MCF 10A (cell line): ENCODE measurements around the gene OTUB2. TPM values are rescaled to one million over a fixed set of nuclear protein-coding genes. Genes with fewer than 3 reads are reported as not detected.

Source experiments
- BruUV-seq: library from RNA; stranded (reverse); fragments of 400-500 nt; replicated peaks from 2 replicates; lab custom pipeline; 2021; lab: Mats Ljungman, UMichigan
- CTCF ChIA-PET: fragments of 300-600 bp; sonication (Branson Sonifier 250); formaldehyde crosslinking; extraction: SDS; loops from one replicate; lab custom pipeline; 2021; ENCODE audit warnings: antibody characterized with exemption, inconsistent platforms; lab: Yijun Ruan, JAX
- POLR2A ChIA-PET: fragments of 300-600, 350-650 bp; sonication (Branson Sonifier 250); formaldehyde crosslinking; extraction: SDS; loops from one replicate; lab custom pipeline; 2020; ENCODE audit warnings: antibody characterized with exemption, inconsistent platforms; lab: Yijun Ruan, JAX
- DNase-seq: peaks from one replicate; pipeline ENCODE4 v3.0.0-alpha.2; 2018; ENCODE audit not compliant: unreplicated experiment
- H3K27ac Mint-ChIP-seq: one replicate; pipeline ENCODE4 v1.8.0; 2022; ENCODE audit warnings: mild to moderate bottlenecking, low read depth, mixed read lengths; ENCODE audit not compliant: unreplicated experiment
- H3K27me3 Mint-ChIP-seq: one replicate; pipeline ENCODE4 v1.8.0; 2022; ENCODE audit warnings: mixed read lengths; ENCODE audit not compliant: insufficient read depth, unreplicated experiment
- H3K36me3 Mint-ChIP-seq: one replicate; pipeline ENCODE4 v1.8.0; 2022; ENCODE audit warnings: mild to moderate bottlenecking, moderate library complexity, mixed read lengths; ENCODE audit not compliant: insufficient read depth, unreplicated experiment
- H3K4me1 Mint-ChIP-seq: one replicate; pipeline ENCODE4 v1.8.0; 2022; ENCODE audit warnings: mixed read lengths; ENCODE audit not compliant: insufficient read depth, unreplicated experiment
- H3K4me3 Mint-ChIP-seq: one replicate; pipeline ENCODE4 v1.8.0; 2022; ENCODE audit warnings: mild to moderate bottlenecking, moderate library complexity, mixed read lengths; ENCODE audit not compliant: unreplicated experiment
- H3K9me3 Mint-ChIP-seq: one replicate; pipeline ENCODE4 v1.8.0; 2022; ENCODE audit warnings: mixed read lengths; ENCODE audit not compliant: unreplicated experiment
- intact Hi-C: fragments of 100-400 bp; cut with micrococcal nuclease; formaldehyde crosslinking; loops from 2 replicates; pipeline ENCODE4 v1.14.1; 2022
- total RNA-seq: library from RNA; stranded (reverse); gene quantifications from 2 replicates; pipeline ENCODE4 v1.2.3, GENCODE V29; 2022
- TF ChIP-seq, protein P1 (sequence below): fragments of 200-600 bp; IDR thresholded peaks from one replicate; pipeline ENCODE4 v1.8.0; 2022; ENCODE audit warnings: antibody characterized with exemption, mild to moderate bottlenecking; ENCODE audit not compliant: unreplicated experiment

Gene OTUB2
- total RNA-seq, 1 experiment from 2014 or later: 1.2 TPM

DNA sequence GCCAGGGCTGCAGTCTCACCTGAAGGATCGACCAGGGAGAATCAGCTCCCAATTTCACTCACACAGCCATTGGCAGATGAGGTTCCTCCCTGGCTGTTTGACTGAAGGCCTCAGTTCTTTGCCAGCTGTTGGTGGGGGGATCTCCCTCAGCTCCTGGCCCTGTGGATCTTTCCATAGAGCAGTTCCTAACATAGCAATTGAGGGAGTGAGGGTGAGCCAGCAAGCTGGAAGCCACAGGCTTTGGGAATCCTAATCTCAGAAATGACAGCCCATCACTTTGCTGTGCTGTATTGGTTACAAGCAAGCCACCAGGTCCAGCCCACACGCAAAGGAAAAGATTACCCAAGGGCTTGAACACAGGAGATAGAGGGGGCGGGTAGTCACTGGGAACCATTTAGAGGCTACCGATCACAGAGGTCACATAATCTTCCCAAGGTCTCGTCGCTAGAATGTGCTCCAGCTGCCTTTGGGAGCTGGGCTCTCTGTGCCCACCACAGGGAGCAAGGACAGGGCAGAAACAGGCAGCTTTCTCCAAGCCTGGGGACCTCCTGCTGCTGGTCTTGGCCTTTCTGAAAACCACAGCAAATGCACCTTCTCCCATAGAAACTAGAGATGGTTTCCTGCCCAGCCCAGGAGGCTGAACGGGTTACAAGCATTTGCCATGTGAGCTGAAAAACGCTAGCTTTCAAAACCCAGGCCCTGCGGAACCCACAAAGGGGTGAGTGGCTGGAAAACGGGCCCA, 4.6 kb upstream of the OTUB2 start:
- Mint-ChIP-seq H3K4me1 (peaks cover 11% of the 10 kb centered on the region), H3K27me3 (peaks cover 12% of the 10 kb centered on the region), H3K4me3 (no peak overlapping the region), H3K27ac (no peak overlapping the region), H3K9me3 (no peaks in the 10 kb centered on the region), H3K36me3 (no peaks in the 10 kb centered on the region)
- POLR2A ChIA-PET: interaction anchor here (1.0 kb wide), 1 partner anchor 60 kb away, joined by 3 read pairs; the partner anchor contains the start of genes DDX24 and IFI27L1
- CTCF ChIA-PET: interaction anchor here (0.6 to 1.5 kb wide), 7 partner anchors 15 to 1626 kb away, joined by 3 to 6 read pairs (median 3); no protein-coding TSS in a partner anchor
- intact Hi-C loops: no loop called here
- no TSS peak for BruUV-seq
- TF ChIP-seq, protein P1, sequence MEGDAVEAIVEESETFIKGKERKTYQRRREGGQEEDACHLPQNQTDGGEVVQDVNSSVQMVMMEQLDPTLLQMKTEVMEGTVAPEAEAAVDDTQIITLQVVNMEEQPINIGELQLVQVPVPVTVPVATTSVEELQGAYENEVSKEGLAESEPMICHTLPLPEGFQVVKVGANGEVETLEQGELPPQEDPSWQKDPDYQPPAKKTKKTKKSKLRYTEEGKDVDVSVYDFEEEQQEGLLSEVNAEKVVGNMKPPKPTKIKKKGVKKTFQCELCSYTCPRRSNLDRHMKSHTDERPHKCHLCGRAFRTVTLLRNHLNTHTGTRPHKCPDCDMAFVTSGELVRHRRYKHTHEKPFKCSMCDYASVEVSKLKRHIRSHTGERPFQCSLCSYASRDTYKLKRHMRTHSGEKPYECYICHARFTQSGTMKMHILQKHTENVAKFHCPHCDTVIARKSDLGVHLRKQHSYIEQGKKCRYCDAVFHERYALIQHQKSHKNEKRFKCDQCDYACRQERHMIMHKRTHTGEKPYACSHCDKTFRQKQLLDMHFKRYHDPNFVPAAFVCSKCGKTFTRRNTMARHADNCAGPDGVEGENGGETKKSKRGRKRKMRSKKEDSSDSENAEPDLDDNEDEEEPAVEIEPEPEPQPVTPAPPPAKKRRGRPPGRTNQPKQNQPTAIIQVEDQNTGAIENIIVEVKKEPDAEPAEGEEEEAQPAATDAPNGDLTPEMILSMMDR: no peak
- no peak for DNase-seq

DNA sequence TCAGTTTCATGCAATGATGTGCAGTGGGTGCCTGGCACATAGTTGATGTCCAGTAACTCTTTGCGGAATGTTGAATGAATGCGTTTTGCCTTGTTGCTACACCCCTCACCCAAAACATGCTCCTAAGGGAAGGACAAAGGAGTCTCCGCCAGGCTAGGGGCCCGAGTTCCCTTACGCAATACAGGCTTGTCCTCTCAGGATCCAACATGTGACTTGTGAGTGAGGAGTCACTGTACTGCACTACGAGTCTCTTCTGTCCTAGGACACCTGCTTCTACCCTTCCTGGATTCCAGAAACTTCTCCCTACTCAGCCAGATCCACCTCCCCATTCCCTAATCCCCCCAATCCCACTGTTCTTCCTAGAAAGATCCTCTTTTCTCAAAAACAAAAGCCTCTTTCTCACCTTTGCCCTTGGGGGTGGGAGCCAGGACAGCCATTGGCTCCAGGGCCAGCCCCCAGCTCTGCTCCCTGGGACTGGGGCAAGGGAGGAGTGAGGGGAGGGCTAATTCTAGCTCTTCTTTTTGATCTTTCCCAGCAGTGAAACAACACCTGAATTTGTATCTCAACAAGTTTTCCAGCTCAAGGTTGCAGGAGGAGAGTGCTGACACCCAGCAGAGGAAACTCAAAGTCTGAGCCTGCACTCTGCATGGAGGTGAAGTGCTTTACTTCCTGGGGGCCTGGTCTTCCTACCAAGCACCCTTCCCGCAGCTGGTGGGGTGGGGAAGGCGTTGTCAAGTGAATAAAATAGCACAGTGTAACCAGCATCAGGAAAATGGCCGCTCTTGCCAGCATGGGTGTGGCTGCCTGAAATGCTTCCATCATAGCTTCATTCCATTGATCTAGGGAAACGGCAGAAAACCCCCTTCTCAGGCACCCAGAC, 3.4 kb upstream of the OTUB2 start:
- H3K27ac Mint-ChIP-seq: no peak overlapping the region
- H3K4me3 Mint-ChIP-seq: no peak overlapping the region
- CTCF ChIA-PET: interaction anchor here (1.1 to 1.4 kb wide), 2 partner anchors 13 to 114 kb away, joined by 4 read pairs; no protein-coding TSS in a partner anchor
- peaks cover 6% of the 10 kb centered on the region for H3K27me3 Mint-ChIP-seq
- POLR2A ChIA-PET: no interaction called here
- BruUV-seq: no TSS peak
- TF ChIP-seq, protein P1: no peak
- H3K4me1 Mint-ChIP-seq: peaks cover 11% of the 10 kb centered on the region
- intact Hi-C loops: no loop called here
- no peaks in the 10 kb centered on the region for H3K9me3 Mint-ChIP-seq
- DNase-seq: no peak
- no peaks in the 10 kb centered on the region for H3K36me3 Mint-ChIP-seq

DNA sequence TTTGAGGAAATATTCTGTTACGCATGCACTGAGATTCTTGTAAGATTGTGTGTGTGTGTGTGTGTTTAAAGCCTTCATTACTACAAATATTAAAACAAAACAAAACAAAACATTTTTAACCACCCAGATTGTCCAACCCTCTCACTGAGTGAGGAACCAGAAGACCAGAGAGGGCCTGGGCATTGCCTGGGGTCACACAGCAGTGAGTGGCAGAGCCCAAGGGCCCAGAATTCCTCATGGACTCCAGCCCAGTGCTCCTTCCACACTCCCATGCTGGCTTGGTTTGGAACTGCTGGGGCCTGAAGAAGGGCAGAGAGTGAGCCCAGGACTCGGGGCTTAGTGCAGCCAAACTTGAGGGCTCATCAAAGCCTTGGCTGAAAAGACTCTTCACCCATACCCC, 1.6 kb upstream of the OTUB2 start:
- no peaks in the 10 kb centered on the region for H3K9me3 Mint-ChIP-seq
- no peak overlapping the region for H3K4me3 Mint-ChIP-seq
- no TSS peak for BruUV-seq
- no peaks in the 10 kb centered on the region for H3K36me3 Mint-ChIP-seq
- no peak overlapping the region for H3K27ac Mint-ChIP-seq
- DNase-seq: no peak
- no peaks in the 10 kb centered on the region for H3K27me3 Mint-ChIP-seq
- TF ChIP-seq, protein P1: no peak
- ChIA-PET POLR2A (no interaction called here), CTCF (interaction anchor here (0.6 to 2.4 kb wide), 2 partner anchors 11 to 156 kb away, joined by 4 to 17 read pairs; no protein-coding TSS in a partner anchor)
- intact Hi-C loops: no loop called here
- H3K4me1 Mint-ChIP-seq: peaks cover 18% of the 10 kb centered on the region
